Uterus (tissue), 2 donors: ENCODE measurements around the gene DGKG.

ENCODE experiments used
- POLR2A ChIP-seq, 2 donors: fragments of 450-650 bp; IDR thresholded peaks; one replicate each; pipeline ENCODE4 v1.6.1; 2016; ENCODE audit warnings: antibody characterized with exemption in 2 of 2, mild to moderate bottlenecking in 1 of 2, moderate library complexity in 1 of 2
- TF ChIP-seq, protein P1 (sequence below), 4 experiments: fragments of 200-600 bp in 2 of 4; fragments of 450-650 bp in 2 of 4; sonication (generic) in 2 of 4; IDR thresholded peaks; one replicate each; pipeline ENCODE4 v1.5.1; 2016 to 2019; ENCODE audit warnings: antibody characterized with exemption in 4 of 4, mild to moderate bottlenecking in 2 of 4, moderate library complexity in 1 of 4

DNA sequence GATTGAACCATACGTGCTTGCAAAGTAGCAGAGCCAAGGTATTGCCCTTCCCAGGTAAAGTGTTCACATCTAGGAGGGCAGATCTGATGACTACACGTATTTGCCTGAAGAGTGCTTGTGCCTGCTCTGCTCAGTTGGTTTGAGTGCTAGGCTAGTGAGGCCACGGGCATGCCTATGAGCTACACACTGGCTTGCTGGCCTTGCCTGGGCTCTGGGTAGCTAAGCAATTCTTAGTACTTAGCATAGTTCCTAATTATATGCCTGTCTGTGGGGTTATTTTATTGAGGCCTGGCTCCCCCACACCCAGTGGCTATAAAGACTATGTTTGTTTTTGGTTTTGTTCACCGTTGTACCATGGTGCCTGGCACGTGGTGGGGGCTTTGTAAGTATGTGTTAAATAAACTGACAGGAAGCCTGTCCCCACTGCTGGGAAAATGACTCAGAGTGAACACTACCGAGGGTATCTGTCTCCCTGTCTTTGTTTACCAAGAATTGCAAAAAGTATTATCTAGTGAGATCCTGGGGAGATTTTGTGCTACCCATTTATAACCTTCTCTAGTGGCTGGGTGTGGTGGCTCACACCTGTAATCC is 181.0 kb downstream of the DGKG start:
- TF ChIP-seq, protein P1, sequence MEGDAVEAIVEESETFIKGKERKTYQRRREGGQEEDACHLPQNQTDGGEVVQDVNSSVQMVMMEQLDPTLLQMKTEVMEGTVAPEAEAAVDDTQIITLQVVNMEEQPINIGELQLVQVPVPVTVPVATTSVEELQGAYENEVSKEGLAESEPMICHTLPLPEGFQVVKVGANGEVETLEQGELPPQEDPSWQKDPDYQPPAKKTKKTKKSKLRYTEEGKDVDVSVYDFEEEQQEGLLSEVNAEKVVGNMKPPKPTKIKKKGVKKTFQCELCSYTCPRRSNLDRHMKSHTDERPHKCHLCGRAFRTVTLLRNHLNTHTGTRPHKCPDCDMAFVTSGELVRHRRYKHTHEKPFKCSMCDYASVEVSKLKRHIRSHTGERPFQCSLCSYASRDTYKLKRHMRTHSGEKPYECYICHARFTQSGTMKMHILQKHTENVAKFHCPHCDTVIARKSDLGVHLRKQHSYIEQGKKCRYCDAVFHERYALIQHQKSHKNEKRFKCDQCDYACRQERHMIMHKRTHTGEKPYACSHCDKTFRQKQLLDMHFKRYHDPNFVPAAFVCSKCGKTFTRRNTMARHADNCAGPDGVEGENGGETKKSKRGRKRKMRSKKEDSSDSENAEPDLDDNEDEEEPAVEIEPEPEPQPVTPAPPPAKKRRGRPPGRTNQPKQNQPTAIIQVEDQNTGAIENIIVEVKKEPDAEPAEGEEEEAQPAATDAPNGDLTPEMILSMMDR (IDR thresholded peaks at IDR 0.05) = no peak
- TF ChIP-seq POLR2A (IDR thresholded peaks at IDR 0.05) = no peak
